CD4-positive, alpha-beta T cell treated with Interleukin-17A for 1 hour (primary cell): Measurements from ENCODE around the gene VEGFB.

Experiments used
- DNase-seq: peaks from one replicate; pipeline ENCODE4 v3.0.0-alpha.2; 2020

The VEGFB gene

GRCh38 chr11:64211181-64211872 is 23.1 kb upstream of the VEGFB start:
- DNase-seq, result no peak

- no peak for DNase-seq
Observed at GRCh38 chr11:64216879-64217278, 17.5 kb upstream of the VEGFB start.

- DNase-seq, result no peak
Observed at GRCh38 chr11:64218628-64219353, 15.6 kb upstream of the VEGFB start.

GRCh38 chr11:64219354-64219684 is 15.1 kb upstream of the VEGFB start:
- DNase-seq, result no peak

- DNase-seq, result no peak
Observed at GRCh38 chr11:64219755-64220154, 14.6 kb upstream of the VEGFB start.

- DNase-seq, result no peak
Observed at GRCh38 chr11:64220271-64220670, 14.1 kb upstream of the VEGFB start.

- DNase-seq, result no peak
Observed at GRCh38 chr11:64220798-64221197, 13.6 kb upstream of the VEGFB start.

- no peak for DNase-seq
Observed at GRCh38 chr11:64222651-64223000, 11.8 kb upstream of the VEGFB start.

- no peak for DNase-seq
Observed at GRCh38 chr11:64223001-64223651, 11.3 kb upstream of the VEGFB start.

GRCh38 chr11:64224151-64224890 is 10.1 kb upstream of the VEGFB start:
- DNase-seq, result no peak

GRCh38 chr11:64224891-64225607 is 9.3 kb upstream of the VEGFB start:
- no peak for DNase-seq

- peak; percentile 87 for DNase-seq
Observed at GRCh38 chr11:64225608-64226506, 8.5 kb upstream of the VEGFB start, which contains the start of the genes NUDT22 and TRPT1. Gene NUDT22 (plus strand): TSS chr11:64226274. CDS start chr11:64226653, 379 bp downstream. Gene TRPT1 (minus strand): TSS chr11:64226186. CDS start chr11:64225860, 326 bp downstream.

- DNase-seq, result peak; percentile 75
Observed at GRCh38 chr11:64226507-64227051, 7.8 kb upstream of the VEGFB start.

- DNase-seq, result no peak
Observed at GRCh38 chr11:64227405-64227956, 6.9 kb upstream of the VEGFB start.

- no peak for DNase-seq
Observed at GRCh38 chr11:64229090-64229743, 5.2 kb upstream of the VEGFB start.

- DNase-seq, result no peak
Observed at GRCh38 chr11:64229744-64230170, 4.6 kb upstream of the VEGFB start.

- DNase-seq, result peak; percentile 92
Observed at GRCh38 chr11:64230171-64230984, 4.0 kb upstream of the VEGFB start, which contains the start of gene DNAJC4. Gene DNAJC4 (plus strand): TSS chr11:64230548. CDS start chr11:64230855, 307 bp downstream.

- DNase-seq, result no peak
Observed at GRCh38 chr11:64230985-64231365, 3.4 kb upstream of the VEGFB start.

GRCh38 chr11:64231546-64231945 is 2.8 kb upstream of the VEGFB start:
- no peak for DNase-seq
